Activated CD4-positive, alpha-beta T cell treated with anti-CD3 and anti-CD28 coated beads, Interleukin-2, amount 50 U/mL, for 4 hours (primary cell): Measurements from ENCODE around the gene CISD2.
"Not testable (repeated sequence)": the region's sequence is repeated elsewhere in the genome, so short reads cannot be mapped to it uniquely, and the experiment has no call there.

Source experiments
- DNase-seq, 2 experiments: peaks; one replicate each; pipeline ENCODE4 v3.0.0-alpha.2; 2020

The CISD2 gene

DNA sequence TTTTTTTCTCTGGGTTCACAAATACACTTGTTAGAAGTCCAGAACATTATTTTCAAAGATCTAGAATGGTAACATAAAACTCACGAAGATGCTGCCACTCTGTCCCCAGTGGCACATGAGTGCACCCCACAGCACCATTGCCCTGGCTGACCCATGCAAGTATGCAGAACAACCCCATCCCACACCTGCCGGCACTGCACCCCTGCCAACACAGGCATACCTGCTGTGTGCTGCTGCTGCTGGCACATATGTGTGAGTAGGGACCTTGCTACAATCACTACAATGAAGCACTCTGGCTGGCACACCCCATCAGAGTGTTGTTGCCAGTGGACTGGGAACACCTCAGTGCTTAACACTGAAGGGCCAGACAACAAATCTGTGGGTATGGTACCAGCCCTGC, 66.9 kb downstream of the CISD2 start:
- no peak for DNase-seq

DNA sequence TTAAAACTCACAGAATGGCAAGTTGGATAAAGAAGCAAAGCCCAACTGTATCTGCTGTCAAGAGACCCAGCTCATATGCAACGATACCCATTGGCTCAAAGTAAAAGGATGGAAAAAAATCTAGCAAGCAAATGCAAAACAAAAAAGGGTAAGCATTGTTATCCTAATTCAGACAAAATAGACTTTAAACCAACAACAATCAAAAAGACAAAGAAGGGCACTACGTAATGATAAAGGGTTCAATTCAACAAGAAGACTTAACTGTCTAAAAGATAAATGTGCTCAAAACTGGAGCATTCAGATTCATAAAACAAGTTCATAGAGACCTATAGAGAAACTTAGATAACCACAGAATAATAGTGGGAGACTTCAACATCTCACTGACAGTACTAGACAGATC, 69.3 kb downstream of the CISD2 start:
- not testable (repeated sequence) for DNase-seq
